Heart left ventricle (tissue), 13 donors: ENCODE results near the gene AGPAT4.

ENCODE experiments used
- CTCF ChIP-seq, 12 donors: fragments of 200-600 bp; sonication (generic) in 4 of 12; IDR thresholded peaks; one replicate each; pipeline versions ENCODE4 v1.5.0 to v1.8.0; 2018 to 2022; ENCODE audit warnings: antibody characterized with exemption in 12 of 12, mild to moderate bottlenecking in 5 of 12
- POLR2A ChIP-seq, 2 donors: fragments of 450-650 bp; IDR thresholded peaks; one replicate each; pipeline ENCODE4 v1.6.1; 2017; ENCODE audit warnings: antibody characterized with exemption in 2 of 2, mild to moderate bottlenecking in 2 of 2, moderate library complexity in 2 of 2
- donor health status: ischemic (EF 13 %, LVEDD 7.1; RV severe dilation, severe dysfunction).
- donor health status: DM: no; HTN: yes; CAD: no.
- donor health status: DM: no; HTN: no; CAD: no.
- donor health status: ischemic (EF 25% LVEDD 6.9; RV normal size, moderate dysfunction).
- donor health status: ischemic (EF 25% LVEDD 5.7; RV mildly dilated, moderate dysfunction).
- donor health status: ischemic (EF 35%, LVEDD 5.7; RV mildly dilated, moderate dysfunction).
- donor health status: nonischemic (EF 11% LVEDD 7.7; RV severe dilation, severe dysfunction).
- donor health status: DM: yes; HTN: yes; CAD: no.
- donor health status: PGD.
- donor health status: ischemic (EF 29% LVEDD 5.4; RV normal size, mild dysfunction).
- donor health status: nonischemic (EF 23%, LVEDD 6.1; RV moderate dilation, normal function).

GRCh38 chr6:161265975-161266374, 7.9 kb downstream of the AGPAT4 start:
- TF ChIP-seq CTCF (IDR thresholded peaks at IDR 0.05) (no peak), POLR2A (IDR thresholded peaks at IDR 0.05) (no peak)
